ENCODE data around the gene TOLLIP.
"Not testable (repeated sequence)": the region's sequence is repeated elsewhere in the genome, so short reads cannot be mapped to it uniquely, and the experiment has no call there.

The TOLLIP gene

DNA sequence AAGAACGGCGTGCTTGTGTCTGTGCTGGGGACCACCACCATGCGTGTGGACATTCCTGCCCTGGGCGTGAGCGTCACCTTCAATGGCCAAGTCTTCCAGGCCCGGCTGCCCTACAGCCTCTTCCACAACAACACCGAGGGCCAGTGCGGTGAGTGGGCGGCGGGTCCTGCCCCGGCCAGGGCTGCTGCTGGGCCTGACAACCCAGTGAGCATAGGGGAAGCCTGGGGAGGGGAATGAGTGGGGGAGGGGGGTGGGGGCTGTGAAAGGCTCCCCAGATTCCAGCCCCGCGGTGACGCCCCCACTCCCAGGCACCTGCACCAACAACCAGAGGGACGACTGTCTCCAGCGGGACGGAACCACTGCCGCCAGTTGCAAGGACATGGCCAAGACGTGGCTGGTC, 54.7 kb downstream of the TOLLIP start:
- Histone ChIP-seq H3K27ac (ENCODE audit: low read length) (no peak overlapping the region), H3K27me3 (ENCODE audit: insufficient read depth, low read length) (no peaks in the 10 kb centered on the region), H3K36me3 (ENCODE audit: insufficient read depth, low read depth, low read length) (no peaks in the 10 kb centered on the region), H3K4me1 (ENCODE audit: insufficient read depth, low read length) (no peaks in the 10 kb centered on the region), H3K4me3 (ENCODE audit: low read length) (no peak overlapping the region), H3K9me3 (ENCODE audit: insufficient read depth, low read depth, low read length) (peaks cover 15% of the 10 kb centered on the region), H3K9ac (ENCODE audit: low read depth, low read length) (no peak overlapping the region)

DNA sequence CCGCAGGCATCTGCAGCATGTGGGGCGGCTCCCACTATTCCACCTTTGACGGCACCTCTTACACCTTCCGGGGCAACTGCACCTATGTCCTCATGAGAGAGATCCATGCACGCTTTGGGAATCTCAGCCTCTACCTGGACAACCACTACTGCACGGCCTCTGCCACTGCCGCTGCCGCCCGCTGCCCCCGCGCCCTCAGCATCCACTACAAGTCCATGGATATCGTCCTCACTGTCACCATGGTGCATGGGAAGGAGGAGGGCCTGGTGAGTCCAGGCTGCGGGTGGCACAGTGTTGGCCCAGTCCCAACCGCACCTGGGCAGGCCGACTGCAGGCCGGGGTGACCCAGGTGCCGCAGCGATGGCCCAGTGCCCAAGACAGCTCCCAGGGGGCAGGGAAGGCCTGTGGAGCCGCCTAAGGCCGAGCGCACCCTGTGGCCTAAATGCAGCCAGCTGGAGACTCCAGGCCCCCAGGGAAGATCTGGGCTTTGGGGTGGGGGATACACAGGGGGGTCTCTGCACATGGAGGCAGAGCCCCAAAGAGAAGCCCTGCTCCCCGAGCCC, 55.3 kb downstream of the TOLLIP start:
- Histone ChIP-seq H3K9me3 (ENCODE audit: insufficient read depth, low read depth, low read length) (peaks cover 15% of the 10 kb centered on the region), H3K9ac (ENCODE audit: low read depth, low read length) (no peak overlapping the region), H3K27ac (ENCODE audit: low read length) (no peak overlapping the region), H3K4me3 (ENCODE audit: low read length) (no peak overlapping the region), H3K4me1 (ENCODE audit: insufficient read depth, low read length) (no peaks in the 10 kb centered on the region), H3K36me3 (ENCODE audit: insufficient read depth, low read depth, low read length) (no peaks in the 10 kb centered on the region), H3K27me3 (ENCODE audit: insufficient read depth, low read length) (no peaks in the 10 kb centered on the region)

DNA sequence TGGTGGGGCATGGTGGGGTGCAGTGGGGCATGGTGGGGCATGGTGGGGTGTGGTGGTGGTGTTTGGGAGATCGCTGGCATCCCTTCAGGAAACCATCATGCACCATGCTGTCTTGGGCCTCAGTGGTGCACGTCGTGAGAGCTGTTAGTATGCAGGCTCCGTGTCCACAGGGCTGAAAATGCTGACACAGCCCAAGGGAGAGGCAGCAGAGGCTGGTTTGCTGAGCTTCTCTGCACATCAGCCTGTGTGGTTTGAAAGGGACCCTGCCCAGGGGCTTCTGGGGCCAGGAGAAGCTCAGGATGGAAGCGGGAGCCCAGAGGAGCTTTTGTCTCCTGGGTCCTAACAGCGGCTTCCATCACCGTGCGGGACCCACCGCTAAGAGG, 56.3 kb downstream of the TOLLIP start:
- Histone ChIP-seq H3K4me1 (ENCODE audit: insufficient read depth, low read length) (no peaks in the 10 kb centered on the region), H3K27me3 (ENCODE audit: insufficient read depth, low read length) (no peaks in the 10 kb centered on the region), H3K9ac (ENCODE audit: low read depth, low read length) (no peak overlapping the region), H3K36me3 (ENCODE audit: insufficient read depth, low read depth, low read length) (no peaks in the 10 kb centered on the region), H3K9me3 (ENCODE audit: insufficient read depth, low read depth, low read length) (peaks cover 15% of the 10 kb centered on the region), H3K27ac (ENCODE audit: low read length) (no peak overlapping the region), H3K4me3 (ENCODE audit: low read length) (no peak overlapping the region)

DNA sequence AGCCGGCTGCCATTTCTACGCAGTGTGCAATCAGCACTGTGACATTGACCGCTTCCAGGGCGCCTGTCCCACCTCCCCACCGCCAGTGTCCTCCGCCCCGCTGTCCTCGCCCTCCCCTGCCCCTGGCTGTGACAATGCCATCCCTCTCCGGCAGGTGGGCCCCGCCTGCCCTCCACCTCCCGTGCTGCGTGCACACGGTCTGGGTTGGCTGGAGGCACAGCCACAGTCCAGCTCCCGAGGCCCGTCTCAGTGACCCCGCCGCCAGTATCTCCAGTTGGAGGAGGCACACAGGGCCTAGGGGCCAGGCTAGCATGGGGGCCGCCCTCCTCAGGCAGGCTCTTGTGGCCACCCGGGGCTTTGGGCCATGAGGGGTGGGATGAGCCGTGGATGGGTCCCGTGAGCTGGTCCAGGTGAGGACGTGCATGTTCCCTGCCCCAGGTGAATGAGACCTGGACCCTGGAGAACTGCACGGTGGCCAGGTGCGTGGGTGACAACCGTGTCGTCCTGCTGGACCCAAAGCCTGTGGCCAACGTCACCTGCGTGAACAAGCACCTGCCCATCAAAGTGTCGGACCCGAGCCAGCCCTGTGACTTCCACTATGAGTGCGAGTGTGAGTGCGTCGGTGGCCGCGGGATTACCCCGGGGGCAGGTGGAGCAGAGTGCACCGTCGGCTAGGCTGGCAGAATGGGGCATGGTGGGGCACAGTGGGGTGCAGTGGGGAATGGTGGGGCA, 56.9 kb downstream of the TOLLIP start:
- no peaks in the 10 kb centered on the region for H3K36me3 ChIP-seq (ENCODE audit: insufficient read depth, low read depth, low read length)
- H3K4me1 ChIP-seq (ENCODE audit: insufficient read depth, low read length): no peaks in the 10 kb centered on the region
- no peak overlapping the region for H3K27ac ChIP-seq (ENCODE audit: low read length)
- no peak overlapping the region for H3K9ac ChIP-seq (ENCODE audit: low read depth, low read length)
- H3K27me3 ChIP-seq (ENCODE audit: insufficient read depth, low read length): no peaks in the 10 kb centered on the region
- peaks cover 15% of the 10 kb centered on the region for H3K9me3 ChIP-seq (ENCODE audit: insufficient read depth, low read depth, low read length)
- H3K4me3 ChIP-seq (ENCODE audit: low read length): no peak overlapping the region

DNA sequence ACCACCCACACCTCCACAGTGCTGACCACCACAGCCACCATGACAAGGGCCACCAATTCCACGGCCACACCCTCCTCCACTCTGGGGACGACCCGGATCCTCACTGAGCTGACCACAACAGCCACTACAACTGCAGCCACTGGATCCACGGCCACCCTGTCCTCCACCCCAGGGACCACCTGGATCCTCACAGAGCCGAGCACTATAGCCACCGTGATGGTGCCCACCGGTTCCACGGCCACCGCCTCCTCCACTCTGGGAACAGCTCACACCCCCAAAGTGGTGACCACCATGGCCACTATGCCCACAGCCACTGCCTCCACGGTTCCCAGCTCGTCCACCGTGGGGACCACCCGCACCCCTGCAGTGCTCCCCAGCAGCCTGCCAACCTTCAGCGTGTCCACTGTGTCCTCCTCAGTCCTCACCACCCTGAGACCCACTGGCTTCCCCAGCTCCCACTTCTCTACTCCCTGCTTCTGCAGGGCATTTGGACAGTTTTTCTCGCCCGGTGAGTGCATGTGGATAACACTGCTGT, 58.1 kb downstream of the TOLLIP start:
- no peaks in the 10 kb centered on the region for H3K27me3 ChIP-seq (ENCODE audit: insufficient read depth, low read length)
- H3K4me1 ChIP-seq (ENCODE audit: insufficient read depth, low read length): no peaks in the 10 kb centered on the region
- peaks cover 17% of the 10 kb centered on the region for H3K9me3 ChIP-seq (ENCODE audit: insufficient read depth, low read depth, low read length)
- no peak overlapping the region for H3K4me3 ChIP-seq (ENCODE audit: low read length)
- H3K27ac ChIP-seq (ENCODE audit: low read length): no peak overlapping the region
- H3K9ac ChIP-seq (ENCODE audit: low read depth, low read length): no peak overlapping the region
- H3K36me3 ChIP-seq (ENCODE audit: insufficient read depth, low read depth, low read length): no peaks in the 10 kb centered on the region

DNA sequence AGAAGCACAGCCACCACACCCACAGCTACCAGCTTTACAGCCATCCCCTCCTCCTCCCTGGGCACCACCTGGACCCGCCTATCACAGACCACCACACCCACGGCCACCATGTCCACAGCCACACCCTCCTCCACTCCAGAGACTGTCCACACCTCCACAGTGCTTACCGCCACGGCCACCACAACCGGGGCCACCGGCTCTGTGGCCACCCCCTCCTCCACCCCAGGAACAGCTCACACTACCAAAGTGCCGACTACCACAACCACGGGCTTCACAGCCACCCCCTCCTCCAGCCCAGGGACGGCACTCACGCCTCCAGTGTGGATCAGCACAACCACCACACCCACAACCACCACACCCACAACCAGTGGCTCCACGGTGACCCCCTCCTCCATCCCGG, 59.0 kb downstream of the TOLLIP start:
- not testable (repeated sequence) for H3K27ac ChIP-seq (ENCODE audit: low read length); H3K9ac ChIP-seq (ENCODE audit: low read depth, low read length); H3K36me3 ChIP-seq (ENCODE audit: insufficient read depth, low read depth, low read length); H3K27me3 ChIP-seq (ENCODE audit: insufficient read depth, low read length); H3K4me3 ChIP-seq (ENCODE audit: low read length); H3K4me1 ChIP-seq (ENCODE audit: insufficient read depth, low read length)
- peaks cover 18% of the 10 kb centered on the region for H3K9me3 ChIP-seq (ENCODE audit: insufficient read depth, low read depth, low read length)

DNA sequence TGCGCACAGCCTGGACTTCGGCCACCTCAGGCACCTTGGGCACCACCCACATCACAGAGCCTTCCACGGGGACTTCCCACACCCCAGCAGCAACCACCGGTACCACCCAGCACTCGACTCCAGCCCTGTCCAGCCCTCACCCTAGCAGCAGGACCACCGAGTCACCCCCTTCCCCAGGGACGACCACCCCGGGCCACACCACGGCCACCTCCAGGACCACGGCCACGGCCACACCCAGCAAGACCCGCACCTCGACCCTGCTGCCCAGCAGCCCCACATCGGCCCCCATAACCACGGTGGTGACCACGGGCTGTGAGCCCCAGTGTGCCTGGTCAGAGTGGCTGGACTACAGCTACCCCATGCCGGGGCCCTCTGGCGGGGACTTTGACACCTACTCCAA, 60.5 kb downstream of the TOLLIP start:
- H3K27ac ChIP-seq (ENCODE audit: low read length); H3K36me3 ChIP-seq (ENCODE audit: insufficient read depth, low read depth, low read length); H3K4me3 ChIP-seq (ENCODE audit: low read length); H3K27me3 ChIP-seq (ENCODE audit: insufficient read depth, low read length); H3K4me1 ChIP-seq (ENCODE audit: insufficient read depth, low read length); H3K9ac ChIP-seq (ENCODE audit: low read depth, low read length): not testable (repeated sequence)
- H3K9me3 ChIP-seq (ENCODE audit: insufficient read depth, low read depth, low read length): peaks cover 18% of the 10 kb centered on the region

DNA sequence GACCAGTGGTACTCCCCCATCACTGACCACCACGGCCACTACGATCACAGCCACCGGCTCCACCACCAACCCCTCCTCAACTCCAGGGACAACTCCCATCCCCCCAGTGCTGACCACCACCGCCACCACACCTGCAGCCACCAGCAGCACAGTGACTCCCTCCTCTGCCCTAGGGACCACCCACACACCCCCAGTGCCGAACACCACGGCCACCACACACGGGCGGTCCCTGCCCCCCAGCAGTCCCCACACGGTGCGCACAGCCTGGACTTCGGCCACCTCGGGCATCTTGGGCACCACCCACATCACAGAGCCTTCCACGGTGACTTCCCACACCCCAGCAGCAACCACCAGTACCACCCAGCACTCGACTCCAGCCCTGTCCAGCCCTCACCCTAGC, 62.4 kb downstream of the TOLLIP start:
- H3K36me3 ChIP-seq (ENCODE audit: insufficient read depth, low read depth, low read length); H3K27me3 ChIP-seq (ENCODE audit: insufficient read depth, low read length): not testable (repeated sequence)
- peaks cover 17% of the 10 kb centered on the region for H3K9me3 ChIP-seq (ENCODE audit: insufficient read depth, low read depth, low read length)

DNA sequence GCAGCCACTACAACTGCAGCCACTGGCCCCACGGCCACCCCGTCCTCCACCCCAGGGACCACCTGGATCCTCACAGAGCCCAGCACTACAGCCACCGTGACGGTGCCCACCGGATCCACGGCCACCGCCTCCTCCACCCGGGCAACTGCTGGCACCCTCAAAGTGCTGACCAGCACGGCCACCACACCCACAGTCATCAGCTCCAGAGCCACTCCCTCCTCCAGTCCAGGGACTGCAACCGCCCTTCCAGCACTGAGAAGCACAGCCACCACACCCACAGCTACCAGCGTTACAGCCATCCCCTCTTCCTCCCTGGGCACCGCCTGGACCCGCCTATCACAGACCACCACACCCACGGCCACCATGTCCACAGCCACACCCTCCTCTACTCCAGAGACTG, 63.1 kb downstream of the TOLLIP start:
- not testable (repeated sequence) for H3K27ac ChIP-seq (ENCODE audit: low read length); H3K9me3 ChIP-seq (ENCODE audit: insufficient read depth, low read depth, low read length); H3K27me3 ChIP-seq (ENCODE audit: insufficient read depth, low read length); H3K4me1 ChIP-seq (ENCODE audit: insufficient read depth, low read length); H3K9ac ChIP-seq (ENCODE audit: low read depth, low read length); H3K4me3 ChIP-seq (ENCODE audit: low read length); H3K36me3 ChIP-seq (ENCODE audit: insufficient read depth, low read depth, low read length)

More for the DNA sequence above, 62.4 kb downstream of the TOLLIP start:
- not testable (repeated sequence) for H3K9ac ChIP-seq (ENCODE audit: low read depth, low read length); H3K4me1 ChIP-seq (ENCODE audit: insufficient read depth, low read length); H3K27ac ChIP-seq (ENCODE audit: low read length); H3K4me3 ChIP-seq (ENCODE audit: low read length)

DNA sequence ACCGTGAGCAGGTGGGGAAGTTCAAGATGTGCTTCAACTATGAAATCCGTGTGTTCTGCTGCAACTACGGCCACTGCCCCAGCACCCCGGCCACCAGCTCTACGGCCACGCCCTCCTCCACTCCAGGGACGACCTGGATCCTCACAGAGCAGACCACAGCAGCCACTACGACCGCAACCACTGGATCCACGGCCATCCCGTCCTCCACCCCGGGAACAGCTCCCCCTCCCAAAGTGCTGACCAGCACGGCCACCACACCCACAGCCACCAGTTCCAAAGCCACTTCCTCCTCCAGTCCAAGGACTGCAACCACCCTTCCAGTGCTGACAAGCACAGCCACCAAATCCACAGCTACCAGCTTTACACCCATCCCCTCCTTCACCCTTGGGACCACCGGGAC, 63.7 kb downstream of the TOLLIP start:
- H3K27ac ChIP-seq (ENCODE audit: low read length); H3K4me1 ChIP-seq (ENCODE audit: insufficient read depth, low read length); H3K27me3 ChIP-seq (ENCODE audit: insufficient read depth, low read length); H3K4me3 ChIP-seq (ENCODE audit: low read length); H3K9me3 ChIP-seq (ENCODE audit: insufficient read depth, low read depth, low read length); H3K36me3 ChIP-seq (ENCODE audit: insufficient read depth, low read depth, low read length); H3K9ac ChIP-seq (ENCODE audit: low read depth, low read length): not testable (repeated sequence)

DNA sequence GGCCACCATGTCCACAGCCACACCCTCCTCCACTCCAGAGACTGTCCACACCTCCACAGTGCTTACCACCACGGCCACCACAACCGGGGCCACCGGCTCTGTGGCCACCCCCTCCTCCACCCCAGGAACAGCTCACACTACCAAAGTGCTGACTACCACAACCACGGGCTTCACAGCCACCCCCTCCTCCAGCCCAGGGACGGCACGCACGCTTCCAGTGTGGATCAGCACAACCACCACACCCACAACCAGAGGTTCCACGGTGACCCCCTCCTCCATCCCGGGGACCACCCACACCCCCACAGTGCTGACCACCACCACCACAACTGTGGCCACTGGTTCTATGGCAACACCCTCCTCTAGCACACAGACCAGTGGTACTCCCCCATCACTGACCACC, 64.9 kb downstream of the TOLLIP start:
- not testable (repeated sequence) for H3K4me1 ChIP-seq (ENCODE audit: insufficient read depth, low read length); H3K36me3 ChIP-seq (ENCODE audit: insufficient read depth, low read depth, low read length); H3K9me3 ChIP-seq (ENCODE audit: insufficient read depth, low read depth, low read length); H3K27me3 ChIP-seq (ENCODE audit: insufficient read depth, low read length); H3K27ac ChIP-seq (ENCODE audit: low read length); H3K4me3 ChIP-seq (ENCODE audit: low read length); H3K9ac ChIP-seq (ENCODE audit: low read depth, low read length)

DNA sequence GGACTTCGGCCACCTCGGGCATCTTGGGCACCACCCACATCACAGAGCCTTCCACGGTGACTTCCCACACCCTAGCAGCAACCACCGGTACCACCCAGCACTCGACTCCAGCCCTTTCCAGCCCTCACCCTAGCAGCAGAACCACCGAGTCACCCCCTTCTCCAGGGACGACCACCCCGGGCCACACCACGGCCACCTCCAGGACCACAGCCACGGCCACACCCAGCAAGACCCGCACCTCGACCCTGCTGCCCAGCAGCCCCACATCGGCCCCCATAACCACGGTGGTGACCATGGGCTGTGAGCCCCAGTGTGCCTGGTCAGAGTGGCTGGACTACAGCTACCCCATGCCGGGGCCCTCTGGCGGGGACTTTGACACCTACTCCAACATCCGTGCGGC, 65.9 kb downstream of the TOLLIP start:
- not testable (repeated sequence) for H3K4me3 ChIP-seq (ENCODE audit: low read length); H3K36me3 ChIP-seq (ENCODE audit: insufficient read depth, low read depth, low read length); H3K27me3 ChIP-seq (ENCODE audit: insufficient read depth, low read length); H3K9ac ChIP-seq (ENCODE audit: low read depth, low read length); H3K27ac ChIP-seq (ENCODE audit: low read length); H3K9me3 ChIP-seq (ENCODE audit: insufficient read depth, low read depth, low read length); H3K4me1 ChIP-seq (ENCODE audit: insufficient read depth, low read length)
